ENCODE data around the gene ACTL7B. TPM values are rescaled to one million over a fixed set of nuclear protein-coding genes. Genes with fewer than 3 reads are reported as not detected.

ACTL7B gene
- total and polyA plus RNA-seq, 4 donors = not detected

DNA sequence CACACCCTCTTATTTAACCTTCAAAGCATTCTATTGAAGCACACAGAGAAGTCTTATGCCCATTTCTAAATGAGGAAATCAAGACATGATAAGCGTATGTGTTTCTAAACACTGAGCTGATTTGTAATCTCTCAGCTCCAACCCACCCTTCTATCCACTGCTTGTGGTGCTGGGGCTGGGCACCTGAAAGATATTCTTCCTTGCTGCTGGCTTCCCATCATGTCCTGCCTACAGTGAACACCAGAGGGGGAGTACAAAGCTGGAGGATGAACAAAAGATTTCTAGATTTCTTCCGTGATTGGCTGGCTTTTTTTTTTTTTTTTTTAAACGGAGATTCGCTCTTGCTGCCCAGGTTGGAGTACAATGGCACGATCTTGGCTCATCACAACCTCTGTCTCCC is 20.6 kb upstream of the ACTL7B start:
- Histone ChIP-seq H3K27me3 (ENCODE audit: control insufficient read depth in 1 of 2, insufficient read depth in 2 of 2, low read length in 1 of 2) (no peaks in the 10 kb centered on the region), H3K27ac (ENCODE audit: low read depth in 1 of 2, low read length in 2 of 2) (no peak overlapping the region), H3K4me3 (ENCODE audit: low read length in 2 of 2) (no peak overlapping the region), H3K9me3 (ENCODE audit: control insufficient read depth, low read length) (no peaks in the 10 kb centered on the region), H3K36me3 (ENCODE audit: control insufficient read depth in 1 of 2, insufficient read depth in 2 of 2, low read length in 1 of 2) (peaks cover 11 to 12% of the 10 kb centered on the region in 2 donors), H3K4me1 (ENCODE audit: control insufficient read depth in 1 of 2, insufficient read depth in 2 of 2, low read length in 2 of 2) (no peaks in the 10 kb centered on the region)
- intact Hi-C loops (cut with DNase I) = no loop called here
- DNase-seq = no peak
- ATAC-seq (ENCODE audit: low FRiP score) = no peak
- 91 to 94% methylated on average over 5 of the region's 5 CpGs for WGBS, 2 donors

DNA sequence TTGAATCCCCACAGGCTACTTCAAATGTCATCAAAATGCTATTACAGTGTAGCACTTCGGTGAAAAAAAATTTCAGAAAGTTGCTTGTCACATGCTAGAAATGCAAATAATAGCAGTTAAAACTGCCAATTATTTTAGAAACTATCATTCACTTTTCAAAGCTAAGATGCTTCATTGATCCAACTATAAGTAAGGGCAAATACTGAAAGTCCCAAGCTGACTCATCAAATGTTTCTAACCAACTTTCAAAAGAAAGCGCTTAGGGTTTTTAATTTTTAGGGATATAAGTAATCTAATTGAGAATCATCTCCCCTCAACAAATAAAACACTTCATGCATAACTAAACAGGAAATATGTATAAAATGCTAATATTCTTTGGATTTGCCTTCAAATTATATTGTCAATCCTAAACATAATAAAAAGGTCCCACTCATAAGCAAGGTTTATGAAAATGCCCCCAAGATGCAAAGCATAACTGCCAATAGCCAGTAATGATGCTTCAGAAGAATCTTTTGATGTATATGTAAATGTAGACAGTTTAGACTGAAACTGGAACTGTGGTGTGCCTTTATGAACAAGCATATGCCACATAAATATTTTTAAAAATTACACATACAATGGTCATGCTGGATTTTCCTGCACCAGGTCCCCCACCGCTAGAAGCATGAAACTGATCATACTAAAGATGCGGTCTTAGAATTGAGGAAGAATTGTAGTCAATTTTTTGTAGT is 18.4 kb upstream of the ACTL7B start:
- Histone ChIP-seq H3K27ac (ENCODE audit: low read depth in 1 of 2, low read length in 2 of 2) (no peak overlapping the region), H3K4me1 (ENCODE audit: control insufficient read depth in 1 of 2, insufficient read depth in 2 of 2, low read length in 2 of 2) (no peaks in the 10 kb centered on the region), H3K36me3 (ENCODE audit: control insufficient read depth in 1 of 2, insufficient read depth in 2 of 2, low read length in 1 of 2) (peaks cover 9 to 10% of the 10 kb centered on the region in 2 donors), H3K9me3 (ENCODE audit: control insufficient read depth, low read length) (no peaks in the 10 kb centered on the region), H3K27me3 (ENCODE audit: control insufficient read depth in 1 of 2, insufficient read depth in 2 of 2, low read length in 1 of 2) (no peaks in the 10 kb centered on the region), H3K4me3 (ENCODE audit: low read length in 2 of 2) (no peak overlapping the region)
- intact Hi-C loops (cut with DNase I) = no loop called here
- ATAC-seq (ENCODE audit: low FRiP score) (no peak), DNase-seq (no peak)
- 96% methylated on average over 4 of the region's 4 CpGs for WGBS, 2 donors

DNA sequence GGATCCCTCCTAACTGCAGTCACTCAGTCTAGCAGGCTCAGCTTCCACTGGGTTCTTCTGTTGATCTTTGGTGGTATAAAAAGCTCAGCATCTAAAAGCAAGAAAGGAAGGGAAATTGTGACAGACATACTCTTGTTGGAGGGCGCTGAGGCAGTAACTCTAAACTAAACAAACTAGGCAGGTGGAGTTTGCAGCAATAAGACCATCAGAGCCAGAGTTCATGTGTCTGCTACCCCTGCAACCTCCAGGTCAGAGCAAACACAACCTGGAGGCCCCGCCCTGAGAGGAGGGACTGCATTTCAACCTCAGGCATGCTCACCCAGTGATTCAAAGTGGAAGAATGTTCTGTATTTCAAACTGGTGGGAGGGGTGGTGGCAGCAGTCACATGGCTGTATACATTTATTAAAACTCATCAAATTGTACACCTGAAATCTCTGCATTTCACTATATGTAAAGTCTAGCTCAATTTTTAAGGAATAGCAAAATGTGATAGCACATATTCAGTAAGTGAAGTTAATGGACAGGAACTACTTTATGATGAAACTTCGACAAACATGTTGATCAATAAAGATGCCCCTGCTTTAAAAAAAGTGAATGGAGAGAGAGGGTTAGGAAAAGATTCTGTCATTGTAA is 13.4 kb upstream of the ACTL7B start:
- ATAC-seq (ENCODE audit: low FRiP score) = no peak
- DNase-seq = no peak
- H3K27ac ChIP-seq (ENCODE audit: low read depth in 1 of 2, low read length in 2 of 2) = no peak overlapping the region
- intact Hi-C loops (cut with DNase I) = no loop called here
- no peaks in the 10 kb centered on the region for H3K27me3 ChIP-seq (ENCODE audit: control insufficient read depth in 1 of 2, insufficient read depth in 2 of 2, low read length in 1 of 2)
- peaks cover 3 to 7% of the 10 kb centered on the region in 2 donors for H3K36me3 ChIP-seq (ENCODE audit: control insufficient read depth in 1 of 2, insufficient read depth in 2 of 2, low read length in 1 of 2)
- H3K4me3 ChIP-seq (ENCODE audit: low read length in 2 of 2) = no peak overlapping the region
- no peaks in the 10 kb centered on the region for H3K9me3 ChIP-seq (ENCODE audit: control insufficient read depth, low read length)
- 62 to 72% methylated on average over 3 of the region's 3 CpGs for WGBS, 2 donors
- H3K4me1 ChIP-seq (ENCODE audit: control insufficient read depth in 1 of 2, insufficient read depth in 2 of 2, low read length in 2 of 2) = no peaks in the 10 kb centered on the region

DNA sequence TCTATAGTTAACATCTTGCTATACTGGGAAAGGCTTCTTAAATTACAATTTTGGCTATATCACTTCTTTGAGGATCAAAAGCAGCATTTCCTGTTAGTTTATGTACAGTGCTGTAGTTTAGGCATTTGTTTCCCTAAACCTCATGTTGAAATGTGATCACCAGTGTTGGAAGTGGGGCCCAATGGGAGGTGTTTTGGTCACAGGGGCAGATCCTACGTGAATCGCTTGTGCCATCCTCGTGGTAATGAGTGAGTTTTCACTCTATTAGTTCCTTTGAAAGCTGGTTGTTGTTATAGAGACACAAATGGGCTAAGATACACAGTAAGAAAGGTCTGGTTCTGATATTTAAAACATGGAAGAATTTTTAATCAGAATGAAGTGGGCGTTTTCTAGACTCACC is 12.0 kb upstream of the ACTL7B start:
- DNase-seq = no peak
- no peaks in the 10 kb centered on the region for H3K9me3 ChIP-seq (ENCODE audit: control insufficient read depth, low read length)
- H3K4me3 ChIP-seq (ENCODE audit: low read length in 2 of 2) = no peak overlapping the region
- peaks cover 3% of the 10 kb centered on the region in 2 donors for H3K36me3 ChIP-seq (ENCODE audit: control insufficient read depth in 1 of 2, insufficient read depth in 2 of 2, low read length in 1 of 2)
- 73 to 85% methylated on average over 4 of the region's 4 CpGs for WGBS, 2 donors
- H3K4me1 ChIP-seq (ENCODE audit: control insufficient read depth in 1 of 2, insufficient read depth in 2 of 2, low read length in 2 of 2) = no peaks in the 10 kb centered on the region
- H3K27ac ChIP-seq (ENCODE audit: low read depth in 1 of 2, low read length in 2 of 2) = no peak overlapping the region
- intact Hi-C loops (cut with DNase I) = no loop called here
- ATAC-seq (ENCODE audit: low FRiP score) = no peak
- H3K27me3 ChIP-seq (ENCODE audit: control insufficient read depth in 1 of 2, insufficient read depth in 2 of 2, low read length in 1 of 2) = no peaks in the 10 kb centered on the region

DNA sequence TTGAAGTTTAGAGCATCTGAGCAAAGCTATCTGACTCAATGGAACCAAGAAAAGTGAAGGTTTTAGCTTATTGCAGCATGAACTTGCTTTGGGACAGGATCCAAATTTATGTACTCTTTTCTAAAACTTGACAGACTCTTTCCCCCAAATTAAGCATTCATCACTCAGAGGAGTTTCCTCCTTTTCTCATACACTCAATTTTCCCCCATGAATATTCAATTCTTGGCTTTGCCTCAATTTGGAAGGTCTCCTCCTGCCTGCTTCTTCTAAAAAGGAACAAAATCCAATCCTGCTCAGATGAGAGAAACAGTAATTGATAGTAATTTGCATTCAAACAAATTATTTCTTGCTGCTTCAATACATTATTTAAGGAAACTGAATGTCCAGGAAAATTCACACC is 11.3 kb upstream of the ACTL7B start:
- intact Hi-C loops (cut with DNase I) = no loop called here

DNA sequence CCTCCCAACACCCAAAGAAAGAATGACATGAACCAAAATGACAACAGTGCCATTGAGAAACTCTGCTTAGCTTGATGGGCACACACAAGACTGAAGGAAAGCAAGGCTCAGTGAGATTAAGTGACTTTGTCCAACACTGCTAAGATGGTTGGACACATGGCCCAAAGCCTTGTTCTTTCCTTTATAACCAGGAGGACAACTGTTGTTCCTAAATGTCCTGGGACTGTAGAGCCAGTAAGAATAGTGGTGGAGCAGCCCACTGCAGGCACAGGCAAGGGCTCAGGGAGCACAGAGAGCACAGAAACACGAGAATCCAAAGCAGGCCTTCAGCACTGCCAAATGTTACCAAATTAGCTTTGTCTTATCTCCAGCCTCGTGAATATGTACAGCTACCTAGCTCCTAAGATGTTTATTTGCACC is 10.2 kb upstream of the ACTL7B start:
- 49 to 64% methylated on average over 2 of the region's 2 CpGs for WGBS, 2 donors
- ATAC-seq (ENCODE audit: low FRiP score) (no peak), DNase-seq (no peak)
- Histone ChIP-seq H3K27ac (ENCODE audit: low read depth in 1 of 2, low read length in 2 of 2) (no peak overlapping the region), H3K36me3 (ENCODE audit: control insufficient read depth in 1 of 2, insufficient read depth in 2 of 2, low read length in 1 of 2) (peaks cover 1 to 3% of the 10 kb centered on the region in 2 donors), H3K4me3 (ENCODE audit: low read length in 2 of 2) (no peak overlapping the region), H3K9me3 (ENCODE audit: control insufficient read depth, low read length) (no peaks in the 10 kb centered on the region), H3K4me1 (ENCODE audit: control insufficient read depth in 1 of 2, insufficient read depth in 2 of 2, low read length in 2 of 2) (no peaks in the 10 kb centered on the region), H3K27me3 (ENCODE audit: control insufficient read depth in 1 of 2, insufficient read depth in 2 of 2, low read length in 1 of 2) (no peaks in the 10 kb centered on the region)
- intact Hi-C loops (cut with DNase I) = no loop called here

More for the DNA sequence above, 11.3 kb upstream of the ACTL7B start:
- Histone ChIP-seq H3K27me3 (ENCODE audit: control insufficient read depth in 1 of 2, insufficient read depth in 2 of 2, low read length in 1 of 2) (no peaks in the 10 kb centered on the region), H3K9me3 (ENCODE audit: control insufficient read depth, low read length) (no peaks in the 10 kb centered on the region), H3K4me1 (ENCODE audit: control insufficient read depth in 1 of 2, insufficient read depth in 2 of 2, low read length in 2 of 2) (no peaks in the 10 kb centered on the region), H3K4me3 (ENCODE audit: low read length in 2 of 2) (no peak overlapping the region), H3K36me3 (ENCODE audit: control insufficient read depth in 1 of 2, insufficient read depth in 2 of 2, low read length in 1 of 2) (peaks cover 3% of the 10 kb centered on the region in 2 donors), H3K27ac (ENCODE audit: low read depth in 1 of 2, low read length in 2 of 2) (no peak overlapping the region)
- ATAC-seq (ENCODE audit: low FRiP score) (no peak), DNase-seq (no peak)

DNA sequence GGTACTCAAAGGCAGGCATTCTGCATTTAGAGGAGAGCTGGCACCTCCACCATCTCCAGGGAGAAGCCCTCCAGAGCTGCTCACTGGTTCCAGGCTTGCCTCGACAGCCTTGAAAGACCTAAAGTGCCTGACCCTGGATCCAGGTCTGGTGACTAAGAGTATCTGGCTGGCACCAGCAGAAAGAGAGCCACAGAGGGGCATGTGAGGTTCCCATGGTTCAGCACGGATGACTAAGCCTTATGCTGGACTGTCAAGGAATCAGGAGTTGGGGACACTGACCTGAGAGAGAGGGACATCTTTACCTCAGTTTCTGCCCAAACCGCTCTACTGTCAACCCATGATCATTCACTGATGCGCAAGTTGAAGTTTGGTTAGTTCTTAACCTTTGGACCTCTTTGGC is 9.3 kb upstream of the ACTL7B start:
- DNase-seq (no peak), ATAC-seq (ENCODE audit: low FRiP score) (no peak)
- Histone ChIP-seq H3K27ac (ENCODE audit: low read depth in 1 of 2, low read length in 2 of 2) (no peak overlapping the region), H3K4me1 (ENCODE audit: control insufficient read depth in 1 of 2, insufficient read depth in 2 of 2, low read length in 2 of 2) (no peaks in the 10 kb centered on the region), H3K9me3 (ENCODE audit: control insufficient read depth, low read length) (peaks cover 2% of the 10 kb centered on the region), H3K36me3 (ENCODE audit: control insufficient read depth in 1 of 2, insufficient read depth in 2 of 2, low read length in 1 of 2) (peaks cover 1 to 3% of the 10 kb centered on the region in 2 donors), H3K27me3 (ENCODE audit: control insufficient read depth in 1 of 2, insufficient read depth in 2 of 2, low read length in 1 of 2) (no peaks in the 10 kb centered on the region), H3K4me3 (ENCODE audit: low read length in 2 of 2) (no peak overlapping the region)
- intact Hi-C loops (cut with DNase I) = no loop called here
- 81 to 86% methylated on average over 4 of the region's 4 CpGs for WGBS, 2 donors

DNA sequence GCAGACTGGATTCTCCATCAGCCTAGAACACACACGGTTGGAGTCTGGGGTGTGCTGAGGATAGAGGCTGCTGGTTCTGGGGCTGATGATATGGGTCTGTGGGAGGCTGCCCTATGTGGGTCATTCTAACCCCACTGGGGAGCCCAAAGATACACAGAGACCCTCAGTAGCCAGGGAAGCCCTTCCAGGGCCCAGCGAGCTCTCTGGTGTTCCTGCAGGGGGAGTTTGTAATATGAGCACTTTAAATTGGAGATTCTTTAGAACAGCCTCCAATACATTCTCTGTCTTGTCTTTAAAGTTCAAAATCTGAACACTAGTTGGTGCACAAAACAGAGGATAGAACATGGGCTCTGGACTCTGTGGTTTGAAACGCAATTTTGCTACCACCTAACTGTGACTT is 8.7 kb upstream of the ACTL7B start:
- 84 to 85% methylated on average over 3 of the region's 3 CpGs for WGBS, 2 donors
- intact Hi-C loops (cut with DNase I) = no loop called here

DNA sequence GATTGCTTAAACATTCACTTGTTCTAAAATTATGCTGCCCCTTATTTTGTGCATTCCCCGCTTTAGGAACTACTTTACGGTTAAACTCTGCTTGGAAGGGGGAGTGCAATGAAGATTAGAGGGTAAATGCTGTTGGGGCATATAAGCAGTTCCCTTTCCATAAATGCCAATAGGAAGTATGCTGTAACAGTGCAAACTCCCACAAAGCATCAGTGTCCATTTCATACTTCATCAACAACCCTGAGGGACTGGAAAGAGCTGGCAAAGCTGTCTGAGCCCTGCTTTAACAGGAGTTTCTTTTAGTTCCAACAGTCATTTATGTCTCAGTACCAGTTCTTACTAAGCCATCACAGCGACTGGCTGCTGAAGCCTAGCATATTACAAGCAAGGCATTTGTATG is 8.1 kb upstream of the ACTL7B start:
- H3K4me1 ChIP-seq (ENCODE audit: control insufficient read depth in 1 of 2, insufficient read depth in 2 of 2, low read length in 2 of 2) = no peaks in the 10 kb centered on the region
- 85 to 88% methylated on average over 3 of the region's 3 CpGs for WGBS, 2 donors
- H3K27me3 ChIP-seq (ENCODE audit: control insufficient read depth in 1 of 2, insufficient read depth in 2 of 2, low read length in 1 of 2) = no peaks in the 10 kb centered on the region
- H3K27ac ChIP-seq (ENCODE audit: low read depth in 1 of 2, low read length in 2 of 2) = no peak overlapping the region
- intact Hi-C loops (cut with DNase I) = no loop called here
- peaks cover under 1 to 1% of the 10 kb centered on the region in 2 donors for H3K36me3 ChIP-seq (ENCODE audit: control insufficient read depth in 1 of 2, insufficient read depth in 2 of 2, low read length in 1 of 2)
- DNase-seq = no peak
- no peak for ATAC-seq (ENCODE audit: low FRiP score)
- no peak overlapping the region for H3K4me3 ChIP-seq (ENCODE audit: low read length in 2 of 2)
- peaks cover 2% of the 10 kb centered on the region for H3K9me3 ChIP-seq (ENCODE audit: control insufficient read depth, low read length)

More for the DNA sequence above, 8.7 kb upstream of the ACTL7B start:
- no peaks in the 10 kb centered on the region for H3K4me1 ChIP-seq (ENCODE audit: control insufficient read depth in 1 of 2, insufficient read depth in 2 of 2, low read length in 2 of 2)
- peaks cover 1 to 3% of the 10 kb centered on the region in 2 donors for H3K36me3 ChIP-seq (ENCODE audit: control insufficient read depth in 1 of 2, insufficient read depth in 2 of 2, low read length in 1 of 2)
- H3K9me3 ChIP-seq (ENCODE audit: control insufficient read depth, low read length) = peaks cover 2% of the 10 kb centered on the region
- no peak overlapping the region for H3K4me3 ChIP-seq (ENCODE audit: low read length in 2 of 2)
- DNase-seq (no peak), ATAC-seq (ENCODE audit: low FRiP score) (no peak)
- H3K27ac ChIP-seq (ENCODE audit: low read depth in 1 of 2, low read length in 2 of 2) = no peak overlapping the region
- no peaks in the 10 kb centered on the region for H3K27me3 ChIP-seq (ENCODE audit: control insufficient read depth in 1 of 2, insufficient read depth in 2 of 2, low read length in 1 of 2)
